ENCODE results near the gene CETN1. TPM values are rescaled to one million over a fixed set of nuclear protein-coding genes. Genes with fewer than 3 reads are reported as not detected.

The CETN1 gene
- total RNA-seq, 1 donor from 2014 or later, result not detected

DNA sequence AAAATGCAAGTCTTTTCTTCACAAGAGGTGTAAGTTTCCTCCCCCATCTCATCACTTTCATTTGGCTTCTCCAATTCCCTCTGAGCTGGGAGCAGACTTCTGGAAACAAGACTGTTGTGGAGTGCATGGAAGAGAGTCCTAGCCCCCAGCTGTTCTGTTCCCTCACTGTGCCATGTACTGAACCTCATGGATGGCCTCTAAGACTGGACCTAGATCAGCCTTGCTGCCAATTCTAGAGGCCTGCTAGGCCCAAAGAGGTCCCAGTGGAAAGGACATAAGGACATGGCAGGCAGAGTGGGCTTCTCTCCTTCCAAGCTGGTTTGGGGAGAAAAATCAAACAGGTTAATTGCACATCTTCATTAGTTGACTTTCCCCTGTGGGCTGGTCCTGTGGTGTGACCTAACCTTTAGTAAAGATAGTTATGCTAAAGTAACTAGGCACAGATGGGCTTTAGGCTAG, 7.3 kb upstream of the CETN1 start:
- TF ChIP-seq, protein P1, sequence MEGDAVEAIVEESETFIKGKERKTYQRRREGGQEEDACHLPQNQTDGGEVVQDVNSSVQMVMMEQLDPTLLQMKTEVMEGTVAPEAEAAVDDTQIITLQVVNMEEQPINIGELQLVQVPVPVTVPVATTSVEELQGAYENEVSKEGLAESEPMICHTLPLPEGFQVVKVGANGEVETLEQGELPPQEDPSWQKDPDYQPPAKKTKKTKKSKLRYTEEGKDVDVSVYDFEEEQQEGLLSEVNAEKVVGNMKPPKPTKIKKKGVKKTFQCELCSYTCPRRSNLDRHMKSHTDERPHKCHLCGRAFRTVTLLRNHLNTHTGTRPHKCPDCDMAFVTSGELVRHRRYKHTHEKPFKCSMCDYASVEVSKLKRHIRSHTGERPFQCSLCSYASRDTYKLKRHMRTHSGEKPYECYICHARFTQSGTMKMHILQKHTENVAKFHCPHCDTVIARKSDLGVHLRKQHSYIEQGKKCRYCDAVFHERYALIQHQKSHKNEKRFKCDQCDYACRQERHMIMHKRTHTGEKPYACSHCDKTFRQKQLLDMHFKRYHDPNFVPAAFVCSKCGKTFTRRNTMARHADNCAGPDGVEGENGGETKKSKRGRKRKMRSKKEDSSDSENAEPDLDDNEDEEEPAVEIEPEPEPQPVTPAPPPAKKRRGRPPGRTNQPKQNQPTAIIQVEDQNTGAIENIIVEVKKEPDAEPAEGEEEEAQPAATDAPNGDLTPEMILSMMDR (IDR thresholded peaks at IDR 0.05), result no peak
- Histone ChIP-seq H3K4me1 (no peaks in the 10 kb centered on the region), H3K4me3 (no peak overlapping the region), H3K36me3 (no peaks in the 10 kb centered on the region), H3K9me3 (no peaks in the 10 kb centered on the region), H3K27ac (no peak overlapping the region), H3K27me3 (no peaks in the 10 kb centered on the region)
- intact Hi-C loops (cut with DNase I), result no loop called here
- ATAC-seq (no peak), DNase-seq (no peak)

- no peaks in the 10 kb centered on the region for H3K9me3 ChIP-seq
- intact Hi-C loops (cut with DNase I), result no loop called here
- DNase-seq, result no peak
- no peak for ATAC-seq
- H3K27me3 ChIP-seq, result no peaks in the 10 kb centered on the region
- no peaks in the 10 kb centered on the region for H3K4me1 ChIP-seq
- no peaks in the 10 kb centered on the region for H3K36me3 ChIP-seq
- no peak overlapping the region for H3K27ac ChIP-seq
- H3K4me3 ChIP-seq, result no peak overlapping the region
- TF ChIP-seq, protein P1 (IDR thresholded peaks at IDR 0.05), result no peak
Measured at GRCh38 chr18:573385-573784, 6.8 kb upstream of the CETN1 start.

DNA sequence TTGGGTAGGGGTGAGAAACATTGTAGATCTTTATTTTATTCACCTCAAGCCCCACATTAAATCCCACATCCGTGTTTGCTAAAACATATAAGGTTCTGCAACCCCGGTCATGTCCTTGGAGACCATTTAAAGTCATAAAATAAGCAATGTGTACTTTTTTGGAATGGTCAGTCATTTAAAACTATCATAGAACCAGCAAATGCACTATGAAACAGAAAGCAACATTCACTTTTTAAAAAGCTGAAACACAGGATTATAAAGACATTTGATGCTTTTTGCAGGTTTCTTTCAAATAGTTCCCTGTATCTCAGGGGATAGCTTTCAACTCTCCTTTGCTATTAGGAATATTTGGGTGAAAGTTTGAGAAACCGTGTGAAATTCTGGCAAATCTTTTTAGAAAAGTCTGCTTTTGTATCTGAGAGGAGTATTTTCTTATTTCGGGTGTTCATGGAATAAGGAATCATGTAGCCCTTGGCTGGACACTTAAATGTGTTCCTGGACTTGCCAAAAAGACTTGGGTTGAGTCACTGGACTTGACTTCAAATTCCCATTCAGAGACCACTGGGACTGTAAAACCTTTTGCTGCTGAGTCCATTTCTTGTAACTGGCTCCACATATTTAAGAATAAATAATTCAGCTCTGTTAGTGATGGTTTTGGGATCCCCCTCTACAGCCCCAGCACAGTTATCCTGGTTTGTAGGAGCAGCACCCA, 5.9 kb upstream of the CETN1 start:
- Histone ChIP-seq H3K4me1 (no peaks in the 10 kb centered on the region), H3K4me3 (no peak overlapping the region), H3K9me3 (no peaks in the 10 kb centered on the region), H3K27me3 (no peaks in the 10 kb centered on the region), H3K27ac (no peak overlapping the region), H3K36me3 (no peaks in the 10 kb centered on the region)
- TF ChIP-seq, protein P1 (IDR thresholded peaks at IDR 0.05), result no peak
- DNase-seq (no peak), ATAC-seq (no peak)
- intact Hi-C loops (cut with DNase I), result no loop called here

- H3K36me3 ChIP-seq, result no peaks in the 10 kb centered on the region
- H3K4me3 ChIP-seq, result no peak overlapping the region
- TF ChIP-seq, protein P1 (IDR thresholded peaks at IDR 0.05), result no peak
- no peak for DNase-seq
- H3K27ac ChIP-seq, result no peak overlapping the region
- H3K4me1 ChIP-seq, result no peaks in the 10 kb centered on the region
- intact Hi-C loops (cut with DNase I), result no loop called here
- no peaks in the 10 kb centered on the region for H3K27me3 ChIP-seq
- peak; percentile 49 for ATAC-seq
- no peaks in the 10 kb centered on the region for H3K9me3 ChIP-seq
Measured at GRCh38 chr18:574865-575645, 5.1 kb upstream of the CETN1 start.

DNA sequence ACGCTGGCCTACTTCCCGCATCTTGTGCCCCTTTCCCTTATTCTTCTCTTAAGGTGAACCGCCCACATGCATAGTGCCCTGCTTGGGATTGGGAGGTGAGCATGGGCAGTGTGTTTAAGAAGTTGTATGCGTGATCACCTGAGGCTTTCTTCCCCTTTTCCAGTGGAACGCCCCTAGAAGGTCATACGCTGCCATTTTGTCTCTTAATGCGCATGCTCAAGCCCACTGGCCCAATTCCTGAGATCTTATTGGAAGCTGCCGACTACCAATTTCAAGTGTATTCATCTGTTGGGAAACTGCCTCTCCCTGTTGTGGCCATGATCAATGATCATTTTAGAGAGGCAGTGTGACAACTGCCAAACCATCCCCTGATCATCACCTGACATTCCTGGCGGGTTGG, 3.3 kb upstream of the CETN1 start:
- H3K27ac ChIP-seq, result no peak overlapping the region
- no peaks in the 10 kb centered on the region for H3K36me3 ChIP-seq
- TF ChIP-seq, protein P1 (IDR thresholded peaks at IDR 0.05), result no peak
- no peak overlapping the region for H3K4me3 ChIP-seq
- no peak for ATAC-seq
- no peaks in the 10 kb centered on the region for H3K9me3 ChIP-seq
- no peaks in the 10 kb centered on the region for H3K27me3 ChIP-seq
- DNase-seq, result no peak
- H3K4me1 ChIP-seq, result no peaks in the 10 kb centered on the region
- intact Hi-C loops (cut with DNase I), result no loop called here
